Measurements from ENCODE around the gene DPP10.

Gene DPP10

DNA sequence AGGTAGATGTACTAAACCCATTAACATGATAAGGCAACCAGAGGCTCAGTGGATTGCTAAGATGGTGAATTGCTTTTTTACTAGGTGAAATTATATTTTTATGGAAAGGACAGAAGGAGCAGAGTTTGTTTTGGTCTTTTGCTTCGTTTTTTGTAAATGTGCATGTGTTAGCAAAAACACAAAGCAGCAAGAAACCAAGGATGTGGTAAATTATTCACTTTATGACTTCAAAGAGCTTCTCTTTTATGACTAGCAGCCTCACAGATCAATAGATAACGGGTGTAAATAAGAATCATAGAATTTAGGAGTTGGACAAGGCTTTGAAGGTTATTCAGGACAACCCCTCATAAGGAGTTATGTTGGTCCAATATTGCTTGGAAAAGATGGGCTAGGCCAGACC, 615.0 kb downstream of the DPP10 start:
- no peak for TF ChIP-seq CTCF (conservative IDR thresholded peaks at IDR 0.05; ENCODE audit: low read depth, low read length)
- H3K4me3 ChIP-seq (ENCODE audit: low read length), result no peak overlapping the region
- DNase-seq (ENCODE audit: low read depth), result no peak

DNA sequence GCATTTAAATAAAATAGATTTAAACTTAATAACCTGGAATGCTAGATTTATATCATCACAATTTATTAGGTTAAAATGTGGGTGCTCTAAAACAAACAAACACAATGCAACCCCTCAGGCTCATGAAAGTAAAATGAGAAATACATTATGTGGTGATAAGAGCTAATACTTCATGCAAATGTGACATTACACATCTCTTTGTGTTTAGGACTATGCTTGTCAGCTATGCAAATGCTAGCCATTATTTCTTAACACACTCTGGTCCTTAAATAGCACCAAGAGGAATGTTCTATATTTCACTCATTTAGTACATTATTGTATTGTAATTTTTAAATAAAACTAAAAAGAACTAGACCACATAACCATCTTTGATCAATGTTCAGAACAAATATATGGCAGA, 627.6 kb downstream of the DPP10 start:
- DNase-seq (ENCODE audit: low read depth), result no peak
- H3K4me3 ChIP-seq (ENCODE audit: low read length), result no peak overlapping the region
- TF ChIP-seq CTCF (conservative IDR thresholded peaks at IDR 0.05; ENCODE audit: low read depth, low read length), result no peak

- DNase-seq (ENCODE audit: low read depth), result no peak
- TF ChIP-seq CTCF (conservative IDR thresholded peaks at IDR 0.05; ENCODE audit: low read depth, low read length), result no peak
- no peak overlapping the region for H3K4me3 ChIP-seq (ENCODE audit: low read length)
These were observed 629.1 kb downstream of the DPP10 start for GRCh38 chr2:115071534-115071933.

DNA sequence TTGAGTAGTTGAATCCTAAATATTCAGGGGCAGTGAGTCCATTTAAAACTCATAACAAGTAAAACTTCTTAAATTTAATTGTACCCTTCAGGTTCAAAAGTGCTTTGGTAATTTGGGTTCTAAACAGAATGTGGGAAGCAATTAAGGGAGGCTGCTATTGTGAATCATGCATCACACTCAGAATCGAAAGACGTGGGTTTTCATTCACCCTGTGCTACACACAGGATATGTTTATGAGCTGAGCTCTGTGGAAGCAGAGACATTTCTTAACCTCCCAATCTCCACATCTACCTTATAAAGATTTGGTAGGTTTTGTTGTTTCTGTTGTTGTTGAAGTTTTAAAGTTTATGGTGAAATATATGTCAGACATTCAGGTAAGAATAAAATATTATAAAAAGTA, 633.4 kb downstream of the DPP10 start:
- H3K4me3 ChIP-seq (ENCODE audit: low read length), result no peak overlapping the region
- TF ChIP-seq CTCF (conservative IDR thresholded peaks at IDR 0.05; ENCODE audit: low read depth, low read length), result no peak
- no peak for DNase-seq (ENCODE audit: low read depth)

DNA sequence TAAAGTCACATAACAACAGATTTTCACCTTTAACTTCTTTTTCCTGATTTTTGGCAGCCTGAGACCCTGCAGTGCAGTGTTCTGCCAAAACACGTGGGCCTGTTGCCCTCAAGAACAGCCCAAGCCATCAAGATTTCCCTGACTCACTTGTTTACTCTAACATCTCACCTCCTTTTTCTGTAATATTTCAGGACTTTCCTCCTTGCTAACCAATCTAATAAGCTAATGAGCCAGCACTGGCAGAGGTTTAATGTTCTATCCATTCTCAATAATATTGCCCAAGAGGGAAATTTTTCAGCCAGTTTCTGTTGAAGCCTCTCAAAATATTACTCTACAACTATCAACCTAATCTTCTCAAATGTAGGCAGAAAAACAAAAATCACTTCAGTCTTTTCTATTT, 635.2 kb downstream of the DPP10 start:
- no peak overlapping the region for H3K4me3 ChIP-seq (ENCODE audit: low read length)
- no peak for DNase-seq (ENCODE audit: low read depth)
- TF ChIP-seq CTCF (conservative IDR thresholded peaks at IDR 0.05; ENCODE audit: low read depth, low read length), result no peak

GRCh38 chr2:115083225-115083624, 640.8 kb downstream of the DPP10 start:
- H3K4me3 ChIP-seq (ENCODE audit: low read length), result no peak overlapping the region
- TF ChIP-seq CTCF (conservative IDR thresholded peaks at IDR 0.05; ENCODE audit: low read depth, low read length), result no peak
- no peak for DNase-seq (ENCODE audit: low read depth)

- no peak for TF ChIP-seq CTCF (conservative IDR thresholded peaks at IDR 0.05; ENCODE audit: low read depth, low read length)
These were observed 641.3 kb downstream of the DPP10 start for GRCh38 chr2:115083711-115084110.

More at GRCh38 chr2:115083711-115084110, 641.3 kb downstream of the DPP10 start:
- DNase-seq (ENCODE audit: low read depth), result no peak
- H3K4me3 ChIP-seq (ENCODE audit: low read length), result no peak overlapping the region

Data from retinal pigment epithelial cell (primary cell).